GM12872 (cell line): Measurements from ENCODE around the gene CLDN11.

Experiments
- TF ChIP-seq, protein P1 (sequence below): IDR thresholded peaks from 3 replicates; pipeline ENCODE4 v1.5.1; 2011; ENCODE audit warnings: low read depth, mild to moderate bottlenecking, low read length, moderate library complexity; ENCODE audit not compliant: insufficient read depth

The CLDN11 gene

GRCh38 chr3:170420307-170420821 is 1.7 kb downstream of the CLDN11 start:
- TF ChIP-seq, protein P1, sequence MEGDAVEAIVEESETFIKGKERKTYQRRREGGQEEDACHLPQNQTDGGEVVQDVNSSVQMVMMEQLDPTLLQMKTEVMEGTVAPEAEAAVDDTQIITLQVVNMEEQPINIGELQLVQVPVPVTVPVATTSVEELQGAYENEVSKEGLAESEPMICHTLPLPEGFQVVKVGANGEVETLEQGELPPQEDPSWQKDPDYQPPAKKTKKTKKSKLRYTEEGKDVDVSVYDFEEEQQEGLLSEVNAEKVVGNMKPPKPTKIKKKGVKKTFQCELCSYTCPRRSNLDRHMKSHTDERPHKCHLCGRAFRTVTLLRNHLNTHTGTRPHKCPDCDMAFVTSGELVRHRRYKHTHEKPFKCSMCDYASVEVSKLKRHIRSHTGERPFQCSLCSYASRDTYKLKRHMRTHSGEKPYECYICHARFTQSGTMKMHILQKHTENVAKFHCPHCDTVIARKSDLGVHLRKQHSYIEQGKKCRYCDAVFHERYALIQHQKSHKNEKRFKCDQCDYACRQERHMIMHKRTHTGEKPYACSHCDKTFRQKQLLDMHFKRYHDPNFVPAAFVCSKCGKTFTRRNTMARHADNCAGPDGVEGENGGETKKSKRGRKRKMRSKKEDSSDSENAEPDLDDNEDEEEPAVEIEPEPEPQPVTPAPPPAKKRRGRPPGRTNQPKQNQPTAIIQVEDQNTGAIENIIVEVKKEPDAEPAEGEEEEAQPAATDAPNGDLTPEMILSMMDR: no peak

- TF ChIP-seq, protein P1: no peak
Measured at GRCh38 chr3:170421111-170421641, 2.5 kb downstream of the CLDN11 start.

- TF ChIP-seq, protein P1: no peak
Measured at GRCh38 chr3:170421758-170422157, 3.1 kb downstream of the CLDN11 start.

GRCh38 chr3:170423001-170423615 is 4.4 kb downstream of the CLDN11 start:
- TF ChIP-seq, protein P1: no peak

GRCh38 chr3:170424879-170425278 is 6.2 kb downstream of the CLDN11 start:
- TF ChIP-seq, protein P1: no peak

- TF ChIP-seq, protein P1: no peak
Measured at GRCh38 chr3:170425491-170426239, 7.0 kb downstream of the CLDN11 start.

GRCh38 chr3:170426240-170426797 is 7.7 kb downstream of the CLDN11 start:
- TF ChIP-seq, protein P1: no peak
